GM12874 (cell line): ENCODE data around the gene HAL.

Source experiments
- TF ChIP-seq, protein P1 (sequence below): IDR thresholded peaks from 2 replicates; pipeline ENCODE4 v1.5.1; 2011; ENCODE audit warnings: low read depth, mild to moderate bottlenecking, control low read depth, low read length, moderate library complexity; ENCODE audit not compliant: insufficient read depth

Gene HAL

DNA sequence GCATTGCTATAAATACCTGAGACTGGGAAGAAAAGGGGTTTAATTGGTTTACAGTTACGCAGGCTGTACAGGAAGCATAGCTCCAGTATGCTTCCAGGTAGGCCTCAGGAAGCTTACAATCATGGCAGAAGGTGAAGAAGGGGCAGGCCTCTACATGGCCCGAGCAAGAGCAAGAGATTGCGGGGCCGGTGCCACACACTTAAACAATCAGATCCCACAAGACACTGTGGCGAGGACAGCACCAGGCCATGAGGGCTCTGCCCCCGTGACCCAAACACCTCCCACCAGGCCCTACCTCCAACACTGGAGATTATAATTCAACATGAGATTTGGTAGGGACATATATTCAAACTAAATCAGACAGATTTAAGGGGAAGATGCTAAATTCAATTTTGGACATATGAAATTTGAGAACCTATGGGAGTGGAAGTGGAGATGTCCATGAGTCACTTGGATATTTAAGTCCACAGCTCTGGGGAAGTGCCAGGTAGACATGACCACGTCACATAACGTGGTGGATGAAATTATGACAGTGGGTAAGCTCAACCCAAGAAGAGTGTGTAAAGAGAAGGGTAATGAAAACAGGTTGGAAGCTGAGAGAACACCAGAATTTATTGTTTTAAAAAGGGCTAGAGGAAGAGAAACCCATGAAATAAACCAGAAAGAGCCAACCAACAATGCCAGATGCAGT lies 40.8 kb upstream of the HAL start:
- TF ChIP-seq, protein P1, sequence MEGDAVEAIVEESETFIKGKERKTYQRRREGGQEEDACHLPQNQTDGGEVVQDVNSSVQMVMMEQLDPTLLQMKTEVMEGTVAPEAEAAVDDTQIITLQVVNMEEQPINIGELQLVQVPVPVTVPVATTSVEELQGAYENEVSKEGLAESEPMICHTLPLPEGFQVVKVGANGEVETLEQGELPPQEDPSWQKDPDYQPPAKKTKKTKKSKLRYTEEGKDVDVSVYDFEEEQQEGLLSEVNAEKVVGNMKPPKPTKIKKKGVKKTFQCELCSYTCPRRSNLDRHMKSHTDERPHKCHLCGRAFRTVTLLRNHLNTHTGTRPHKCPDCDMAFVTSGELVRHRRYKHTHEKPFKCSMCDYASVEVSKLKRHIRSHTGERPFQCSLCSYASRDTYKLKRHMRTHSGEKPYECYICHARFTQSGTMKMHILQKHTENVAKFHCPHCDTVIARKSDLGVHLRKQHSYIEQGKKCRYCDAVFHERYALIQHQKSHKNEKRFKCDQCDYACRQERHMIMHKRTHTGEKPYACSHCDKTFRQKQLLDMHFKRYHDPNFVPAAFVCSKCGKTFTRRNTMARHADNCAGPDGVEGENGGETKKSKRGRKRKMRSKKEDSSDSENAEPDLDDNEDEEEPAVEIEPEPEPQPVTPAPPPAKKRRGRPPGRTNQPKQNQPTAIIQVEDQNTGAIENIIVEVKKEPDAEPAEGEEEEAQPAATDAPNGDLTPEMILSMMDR = no peak

DNA sequence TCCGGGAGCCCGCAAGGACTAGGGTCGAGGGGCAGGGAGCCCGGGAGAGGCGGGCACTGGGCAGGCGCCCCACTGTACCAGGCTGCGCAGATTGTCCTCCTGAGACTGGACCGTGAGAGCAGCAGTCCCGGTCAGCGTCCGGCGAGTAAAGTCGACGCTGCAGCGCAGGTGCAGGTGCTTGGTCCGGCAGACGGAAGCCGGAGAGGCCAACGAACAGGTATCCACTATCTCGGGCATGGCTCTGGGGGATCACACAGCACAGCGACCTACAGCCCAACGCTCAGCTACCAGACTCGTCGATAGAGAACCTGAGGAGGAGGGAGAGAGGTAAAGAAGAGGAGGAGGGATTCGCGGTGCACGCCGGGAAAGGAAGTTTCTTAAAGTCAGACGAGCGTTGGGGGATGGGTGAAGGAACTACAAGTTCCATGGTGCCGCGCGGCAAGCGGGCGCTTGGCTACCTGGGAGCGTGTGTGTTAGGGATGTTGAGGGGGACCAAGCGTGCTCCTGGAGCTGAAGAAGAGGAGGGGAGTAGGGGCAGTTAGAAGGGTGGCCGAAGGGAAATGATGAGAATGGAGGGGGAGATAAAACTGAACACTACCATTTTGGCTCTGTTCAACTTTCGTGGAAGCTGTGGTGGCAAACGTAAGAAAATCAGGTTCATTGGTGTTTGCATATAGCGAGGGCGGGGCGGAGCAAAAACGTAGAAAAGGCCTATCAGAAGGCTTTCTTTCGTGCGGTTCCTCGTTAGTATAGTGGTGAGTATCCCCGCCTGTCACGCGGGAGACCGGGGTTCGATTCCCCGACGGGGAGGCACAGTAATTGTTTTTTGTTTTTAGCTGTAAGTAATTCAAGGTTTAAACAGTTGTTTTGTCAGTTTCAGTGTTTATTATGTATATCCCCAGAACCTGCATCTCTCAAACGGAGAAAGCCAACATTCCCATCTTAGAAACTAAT lies 39.4 kb upstream of the HAL start, which contains the start of gene LTA4H:
LTA4H (minus strand) TSS at position 305 of the 954 bp plus-strand sequence; CDS start at position 237, 68 bp downstream.
- TF ChIP-seq, protein P1 = no peak

GRCh38 chr12:96034621-96035282 lies 38.6 kb upstream of the HAL start:
- TF ChIP-seq, protein P1 = no peak

- TF ChIP-seq, protein P1 = no peak
Observed at GRCh38 chr12:96033549-96034389, 37.6 kb upstream of the HAL start.

GRCh38 chr12:96029826-96030225 lies 33.7 kb upstream of the HAL start:
- TF ChIP-seq, protein P1 = no peak

DNA sequence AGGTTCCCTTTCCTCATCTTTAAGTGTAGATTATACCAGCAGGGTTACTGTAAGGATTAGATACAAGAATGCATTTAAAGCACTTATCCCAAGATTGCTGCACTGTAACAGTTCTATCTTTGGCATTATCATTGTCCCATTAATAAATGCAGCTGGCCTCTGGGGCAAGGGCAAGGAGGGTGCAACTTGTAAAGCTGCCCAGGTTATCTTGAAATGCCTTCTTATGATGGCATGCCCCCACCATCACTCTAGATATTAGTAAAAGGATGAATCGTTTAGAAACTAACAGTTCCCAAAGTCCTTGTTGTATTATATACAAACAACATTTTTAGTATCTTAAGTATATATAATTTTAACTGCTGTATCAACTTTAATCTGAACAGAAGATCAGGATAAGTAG lies 32.4 kb upstream of the HAL start:
- TF ChIP-seq, protein P1 = no peak
